ENCODE data around the gene SCMH1. TPM values are rescaled to one million over a fixed set of nuclear protein-coding genes. Genes with fewer than 3 reads are reported as not detected.

SCMH1 gene
- total and polyA plus RNA-seq, 2 of the 4 experiments (the other 2 are of a cell fraction): 9.0 to 19.4 TPM

DNA sequence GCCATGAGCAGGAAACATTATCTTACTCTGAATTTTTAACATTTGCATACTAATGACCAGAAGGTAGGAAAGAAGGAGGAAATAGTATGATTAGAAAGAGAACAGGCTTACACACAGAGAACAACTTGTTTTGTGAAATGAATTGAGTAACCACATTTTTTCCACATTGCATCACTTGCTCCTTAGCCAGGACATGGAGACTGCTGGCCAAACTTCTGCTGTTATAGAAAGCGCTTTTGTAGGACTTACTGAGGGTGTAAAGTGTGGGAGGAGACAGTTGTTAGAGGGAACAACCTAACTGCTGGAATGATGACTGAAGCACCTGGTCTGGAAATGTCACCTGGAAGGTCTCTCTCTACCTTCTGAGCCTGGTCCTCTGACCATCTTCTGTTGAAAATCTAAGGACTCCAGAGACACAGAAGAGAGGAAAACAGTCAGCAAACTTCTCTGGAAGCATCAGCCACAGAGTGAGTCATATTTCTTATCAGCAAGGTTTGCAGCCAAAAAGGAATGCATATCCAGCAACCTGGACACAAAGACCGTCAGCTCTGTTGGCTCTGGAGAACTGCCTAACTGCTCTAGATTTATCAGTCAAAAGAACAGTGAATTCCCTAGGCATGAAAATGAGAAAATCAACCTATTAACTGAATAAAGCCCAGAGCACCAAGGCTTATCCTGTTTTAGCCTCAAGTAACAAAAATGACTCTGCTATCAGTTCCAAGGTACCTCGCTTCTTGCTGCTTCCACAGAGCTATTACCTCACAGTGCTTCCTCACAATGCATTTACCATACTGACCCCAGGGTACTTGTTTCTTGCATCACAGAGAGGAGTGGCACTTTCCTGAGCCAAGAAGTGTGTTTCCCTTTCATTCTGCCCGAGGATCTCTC lies 132.6 kb downstream of the SCMH1 start:
- 83% methylated on average over 1 of the region's 4 CpGs; no CpG with 5 or more reads in 1 of the 2 experiments for WGBS, 2 experiments (ENCODE audit: extremely low coverage in 2 of 2, insufficient read length in 1 of 2)
- peaks cover 6% of the 10 kb centered on the region for H3K36me3 ChIP-seq (ENCODE audit: control insufficient read depth, insufficient read depth, low read length)
- H4K91ac ChIP-seq (ENCODE audit: insufficient read depth, low read depth, low read length): peak overlapping the region; percentile 68
- DNase-seq: peak; percentile 95
- TF ChIP-seq MAFK (IDR thresholded peaks at IDR 0.05; ENCODE audit: low read depth, low read length): peak; percentile 54
- peak; percentile 98 for TF ChIP-seq CEBPB (IDR thresholded peaks at IDR 0.05; ENCODE audit: low read depth, low read length)
- no peak for TF ChIP-seq ELK1 (IDR thresholded peaks at IDR 0.05; ENCODE audit: borderline replicate concordance, low read depth, low read length)
- TF ChIP-seq MAZ (IDR thresholded peaks at IDR 0.05; ENCODE audit: borderline replicate concordance, low read depth, low read length): no peak
- TF ChIP-seq FOS (IDR thresholded peaks at IDR 0.05; ENCODE audit: low read depth, low read length): peak; percentile 50
- H3K14ac ChIP-seq (replicated peaks; ENCODE audit: low read depth, low read length): no peak overlapping the region
- H2BK15ac ChIP-seq (ENCODE audit: low read depth, low read length): peak overlapping the region; percentile 25; the same call in 1 of the 3 replicates
- H2BK5ac ChIP-seq (ENCODE audit: low read depth, low read length, poor library complexity, severe bottlenecking): peak overlapping the region; percentile 69
- H2AFZ ChIP-seq (replicated peaks; ENCODE audit: low read length, poor library complexity): peak overlapping the region; percentile 76
- H2AK5ac ChIP-seq (ENCODE audit: low read depth, low read length): peak overlapping the region; percentile 54; the same call in 1 of the 2 replicates
- H3K23ac ChIP-seq (ENCODE audit: low read depth, low read length): peak overlapping the region; percentile 55
- H2BK20ac ChIP-seq (ENCODE audit: low read depth, low read length): peak overlapping the region; percentile 89
- peak overlapping the region; percentile 74 for H3K4ac ChIP-seq (ENCODE audit: low read depth, low read length)
- peak overlapping the region; percentile 87 for H2BK120ac ChIP-seq (ENCODE audit: low read depth, low read length)
- H2AK9ac ChIP-seq (replicated peaks; ENCODE audit: low read depth, low read length, poor library complexity): peak overlapping the region; percentile 56
- H3K79me1 ChIP-seq (ENCODE audit: low read depth in 1 of 2, low read length in 2 of 2): peaks cover 0 to 7% of the 10 kb centered on the region in 2 experiments; a peak in 1 of 4 replicates
- peaks cover 8% of the 10 kb centered on the region; the same call in 1 of the 2 replicates for H4K20me1 ChIP-seq (ENCODE audit: insufficient read depth, low read length)
- H3K9ac ChIP-seq (ENCODE audit: low read depth, low read length): 0 out of 2 replicates have a peak overlapping the region, but pooled peaks have one; percentile 16
- H3K56ac ChIP-seq (ENCODE audit: extremely low read depth, insufficient read depth, low read length): peak overlapping the region; percentile 57; the same call in 1 of the 2 replicates
- peaks cover 9% of the 10 kb centered on the region for H3K9me1 ChIP-seq (ENCODE audit: insufficient read depth, low read length)
- H4K5ac ChIP-seq (ENCODE audit: low read depth, low read length): peak overlapping the region; percentile 17; the same call in 1 of the 2 replicates
- no TSS peak for BruUV-seq (replicated peaks)
- no peaks in the 10 kb centered on the region for H3K27me3 ChIP-seq (ENCODE audit: control insufficient read depth, insufficient read depth, low read length)
- peak overlapping the region in 1 of 2 experiments; percentile 84; a peak in 2 of 4 replicates for H4K8ac ChIP-seq (ENCODE audit: low read depth in 2 of 2, low read length in 2 of 2)
- H3K4me2 ChIP-seq (ENCODE audit: low read depth, low read length): peak overlapping the region; percentile 81
- H3K4me3 ChIP-seq (ENCODE audit: insufficient read depth, low read depth, low read length): peak overlapping the region; percentile 1; the same call in 1 of the 2 replicates
- intact Hi-C loops (cut with micrococcal nuclease) (loop anchor here (1.0 kb wide), 1 partner anchor 43 kb away; no protein-coding TSS in a partner anchor), dilution Hi-C loops (cut with HindIII; ENCODE audit: low sequenced_read_pairs, unreplicated experiment) (no loop called here), in situ Hi-C loops (cut with MboI; ENCODE audit: low sequenced_read_pairs) (no loop called here)
- H3K4me1 ChIP-seq (ENCODE audit: control insufficient read depth, insufficient read depth, low read length): peaks cover 9% of the 10 kb centered on the region
- peak overlapping the region; percentile 70 for H3K18ac ChIP-seq (ENCODE audit: low read depth, low read length)
- POLR2A ChIA-PET (ENCODE audit: unreplicated experiment): no interaction called here
- ATAC-seq (ENCODE audit: low read depth): peak; percentile 92
- CTCF ChIA-PET: interaction anchor here (0.5 to 2.6 kb wide), 2 partner anchors 9 to 14 kb away, joined by 3 to 8 read pairs; no protein-coding TSS in a partner anchor
- H3K27ac ChIP-seq (ENCODE audit: insufficient read depth, low read length): peak overlapping the region; percentile 73
- H3K9me3 ChIP-seq (ENCODE audit: control insufficient read depth, insufficient read depth, low read length): no peaks in the 10 kb centered on the region

Data from IMR-90 (cell line).